Measurements from ENCODE around the gene COL4A1.

COL4A1 gene

DNA sequence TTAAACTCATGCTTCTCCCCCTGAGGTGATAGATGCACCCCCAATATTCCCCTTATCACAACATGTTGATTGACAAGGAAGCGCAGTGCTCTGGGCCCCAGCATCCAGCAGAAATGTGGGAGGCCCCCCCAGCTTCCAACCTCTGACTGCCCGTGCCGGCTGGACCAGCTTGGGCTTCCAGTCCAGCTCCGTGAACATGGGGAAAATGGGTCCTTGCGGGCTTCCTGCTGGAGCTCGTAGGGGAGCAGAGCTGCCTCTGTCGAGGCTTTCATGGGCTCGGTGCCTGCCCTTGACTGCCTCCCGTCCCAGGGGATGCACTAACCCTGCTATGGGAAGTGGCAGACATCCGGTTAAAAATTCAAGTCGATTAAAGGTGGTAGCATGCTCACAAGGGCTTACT, 188.9 kb downstream of the COL4A1 start:
- Histone ChIP-seq H3K27ac (ENCODE audit: low read depth, low read length, poor library complexity, severe bottlenecking) (no peak overlapping the region), H3K27me3 (ENCODE audit: insufficient read depth, low read length) (0 out of 2 replicates have a peak, but pooled peaks cover 5% of the 10 kb centered on the region)
- TF ChIP-seq EZH2 (IDR thresholded peaks at IDR 0.05; ENCODE audit: borderline replicate concordance, low read length), result no peak
- TF ChIP-seq, protein P1, sequence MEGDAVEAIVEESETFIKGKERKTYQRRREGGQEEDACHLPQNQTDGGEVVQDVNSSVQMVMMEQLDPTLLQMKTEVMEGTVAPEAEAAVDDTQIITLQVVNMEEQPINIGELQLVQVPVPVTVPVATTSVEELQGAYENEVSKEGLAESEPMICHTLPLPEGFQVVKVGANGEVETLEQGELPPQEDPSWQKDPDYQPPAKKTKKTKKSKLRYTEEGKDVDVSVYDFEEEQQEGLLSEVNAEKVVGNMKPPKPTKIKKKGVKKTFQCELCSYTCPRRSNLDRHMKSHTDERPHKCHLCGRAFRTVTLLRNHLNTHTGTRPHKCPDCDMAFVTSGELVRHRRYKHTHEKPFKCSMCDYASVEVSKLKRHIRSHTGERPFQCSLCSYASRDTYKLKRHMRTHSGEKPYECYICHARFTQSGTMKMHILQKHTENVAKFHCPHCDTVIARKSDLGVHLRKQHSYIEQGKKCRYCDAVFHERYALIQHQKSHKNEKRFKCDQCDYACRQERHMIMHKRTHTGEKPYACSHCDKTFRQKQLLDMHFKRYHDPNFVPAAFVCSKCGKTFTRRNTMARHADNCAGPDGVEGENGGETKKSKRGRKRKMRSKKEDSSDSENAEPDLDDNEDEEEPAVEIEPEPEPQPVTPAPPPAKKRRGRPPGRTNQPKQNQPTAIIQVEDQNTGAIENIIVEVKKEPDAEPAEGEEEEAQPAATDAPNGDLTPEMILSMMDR (IDR thresholded peaks at IDR 0.05; ENCODE audit: low read length), result no peak

GRCh38 chr13:110116072-110116487, 190.9 kb downstream of the COL4A1 start:
- Histone ChIP-seq H3K9me2 (ENCODE audit: low read depth, low read length) (no peaks in the 10 kb centered on the region), H3K9me3 (ENCODE audit: low read length) (no peaks in the 10 kb centered on the region), H3K36me3 (ENCODE audit: insufficient read depth, low read length) (no peaks in the 10 kb centered on the region), H3K9ac (ENCODE audit: low read length) (no peak overlapping the region), H3K4me3 (ENCODE audit: low read depth, low read length, poor library complexity, severe bottlenecking) (no peak overlapping the region), H3K79me2 (ENCODE audit: insufficient read depth, low read length) (no peaks in the 10 kb centered on the region), H3K27me3 (ENCODE audit: insufficient read depth, low read length) (no peaks in the 10 kb centered on the region), H3K4me2 (ENCODE audit: low read length) (no peak overlapping the region), H3F3A (ENCODE audit: insufficient read depth, low read length) (no peaks in the 10 kb centered on the region), H4K20me1 (ENCODE audit: insufficient read depth, low read length) (no peaks in the 10 kb centered on the region), H3K27ac (ENCODE audit: low read depth, low read length, poor library complexity, severe bottlenecking) (no peak overlapping the region), H2AFZ (ENCODE audit: low read length) (no peak overlapping the region), H3K4me1 (ENCODE audit: insufficient read depth, low read length, severe bottlenecking) (no peaks in the 10 kb centered on the region)
- TF ChIP-seq, protein P1 (IDR thresholded peaks at IDR 0.05; ENCODE audit: low read length), result peak; percentile 88
- TF ChIP-seq EZH2 (IDR thresholded peaks at IDR 0.05; ENCODE audit: borderline replicate concordance, low read length), result no peak

More for the DNA sequence above, 188.9 kb downstream of the COL4A1 start:
- Histone ChIP-seq H2AFZ (ENCODE audit: low read length) (no peak overlapping the region), H3K9ac (ENCODE audit: low read length) (no peak overlapping the region), H3K9me2 (ENCODE audit: low read depth, low read length) (no peaks in the 10 kb centered on the region), H4K20me1 (ENCODE audit: insufficient read depth, low read length) (no peaks in the 10 kb centered on the region), H3K36me3 (ENCODE audit: insufficient read depth, low read length) (no peaks in the 10 kb centered on the region), H3K9me3 (ENCODE audit: low read length) (no peaks in the 10 kb centered on the region), H3F3A (ENCODE audit: insufficient read depth, low read length) (no peaks in the 10 kb centered on the region), H3K4me1 (ENCODE audit: insufficient read depth, low read length, severe bottlenecking) (no peaks in the 10 kb centered on the region), H3K4me3 (ENCODE audit: low read depth, low read length, poor library complexity, severe bottlenecking) (no peak overlapping the region), H3K4me2 (ENCODE audit: low read length) (no peak overlapping the region), H3K79me2 (ENCODE audit: insufficient read depth, low read length) (no peaks in the 10 kb centered on the region)

DNA sequence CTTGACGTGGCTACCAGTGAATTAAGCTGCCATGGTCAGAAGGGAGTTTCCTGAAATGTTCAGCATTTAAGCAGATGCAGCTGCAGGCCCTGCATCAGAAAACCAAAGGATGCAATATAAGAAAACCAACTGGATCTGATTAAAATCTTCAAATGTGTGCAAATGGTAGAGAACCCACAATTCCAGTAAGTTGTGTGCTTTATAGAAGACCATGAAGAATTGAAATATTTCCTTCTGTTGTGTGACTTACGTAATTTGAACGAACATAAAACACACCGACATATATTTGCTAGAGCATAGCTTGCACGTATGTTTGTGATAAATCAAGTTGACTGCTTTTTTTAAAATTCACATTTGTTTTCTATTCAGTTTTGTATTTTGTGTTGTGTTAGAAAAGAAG, 191.4 kb downstream of the COL4A1 start:
- Histone ChIP-seq H3F3A (ENCODE audit: insufficient read depth, low read length) (no peaks in the 10 kb centered on the region), H3K9ac (ENCODE audit: low read length) (no peak overlapping the region), H3K4me3 (ENCODE audit: low read depth, low read length, poor library complexity, severe bottlenecking) (no peak overlapping the region), H4K20me1 (ENCODE audit: insufficient read depth, low read length) (no peaks in the 10 kb centered on the region), H3K36me3 (ENCODE audit: insufficient read depth, low read length) (no peaks in the 10 kb centered on the region), H3K27me3 (ENCODE audit: insufficient read depth, low read length) (no peaks in the 10 kb centered on the region), H3K9me2 (ENCODE audit: low read depth, low read length) (no peaks in the 10 kb centered on the region), H2AFZ (ENCODE audit: low read length) (no peak overlapping the region), H3K4me1 (ENCODE audit: insufficient read depth, low read length, severe bottlenecking) (no peaks in the 10 kb centered on the region), H3K4me2 (ENCODE audit: low read length) (no peak overlapping the region), H3K27ac (ENCODE audit: low read depth, low read length, poor library complexity, severe bottlenecking) (no peak overlapping the region), H3K9me3 (ENCODE audit: low read length) (no peaks in the 10 kb centered on the region), H3K79me2 (ENCODE audit: insufficient read depth, low read length) (no peaks in the 10 kb centered on the region)
- no peak for TF ChIP-seq EZH2 (IDR thresholded peaks at IDR 0.05; ENCODE audit: borderline replicate concordance, low read length)
- TF ChIP-seq, protein P1 (IDR thresholded peaks at IDR 0.05; ENCODE audit: low read length), result no peak

Data from OCI-LY1 (cell line).